ENCODE measurements around the gene THUMPD1.

DNA sequence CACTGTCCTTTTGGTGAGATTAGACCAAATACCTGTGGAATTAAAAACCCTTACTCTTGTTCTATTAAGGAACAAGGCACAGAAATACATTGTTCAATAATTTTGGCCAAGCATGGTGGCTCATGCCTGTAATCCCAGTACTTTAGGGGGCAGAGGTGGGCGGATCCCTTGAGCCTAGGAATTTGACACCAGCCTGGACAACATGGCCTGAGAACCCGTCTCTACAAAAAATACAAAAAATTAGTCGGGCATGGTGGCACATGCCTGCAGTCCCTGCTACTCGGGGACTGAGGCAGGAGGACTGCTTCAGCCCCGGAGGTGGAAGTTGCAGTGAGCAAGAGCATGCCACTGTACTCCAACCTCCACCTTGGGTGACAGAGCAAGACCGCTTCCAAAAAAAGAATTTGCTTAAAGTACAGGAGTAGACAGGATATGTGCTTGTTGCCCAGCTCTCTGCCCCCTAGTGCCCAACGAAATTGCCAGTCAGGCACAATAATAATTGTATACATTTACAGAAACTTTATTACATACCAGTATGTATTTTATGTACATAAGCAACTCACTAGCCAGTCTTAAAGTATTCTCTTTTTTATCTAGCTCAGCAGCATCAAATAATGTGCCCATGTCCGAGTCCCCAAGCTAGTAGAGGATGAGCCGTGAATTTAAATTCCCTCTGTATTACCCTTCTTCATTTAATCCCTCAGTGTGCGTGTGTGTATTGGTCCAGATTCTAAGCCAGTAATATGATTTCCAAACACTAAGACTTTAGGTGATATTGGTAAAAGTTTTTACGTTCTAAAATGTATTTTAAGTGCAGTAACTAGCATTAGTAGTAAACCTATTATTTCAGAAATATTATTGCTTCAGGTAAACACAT, 1.4 kb downstream of the THUMPD1 start:
- TF ChIP-seq, protein P1, sequence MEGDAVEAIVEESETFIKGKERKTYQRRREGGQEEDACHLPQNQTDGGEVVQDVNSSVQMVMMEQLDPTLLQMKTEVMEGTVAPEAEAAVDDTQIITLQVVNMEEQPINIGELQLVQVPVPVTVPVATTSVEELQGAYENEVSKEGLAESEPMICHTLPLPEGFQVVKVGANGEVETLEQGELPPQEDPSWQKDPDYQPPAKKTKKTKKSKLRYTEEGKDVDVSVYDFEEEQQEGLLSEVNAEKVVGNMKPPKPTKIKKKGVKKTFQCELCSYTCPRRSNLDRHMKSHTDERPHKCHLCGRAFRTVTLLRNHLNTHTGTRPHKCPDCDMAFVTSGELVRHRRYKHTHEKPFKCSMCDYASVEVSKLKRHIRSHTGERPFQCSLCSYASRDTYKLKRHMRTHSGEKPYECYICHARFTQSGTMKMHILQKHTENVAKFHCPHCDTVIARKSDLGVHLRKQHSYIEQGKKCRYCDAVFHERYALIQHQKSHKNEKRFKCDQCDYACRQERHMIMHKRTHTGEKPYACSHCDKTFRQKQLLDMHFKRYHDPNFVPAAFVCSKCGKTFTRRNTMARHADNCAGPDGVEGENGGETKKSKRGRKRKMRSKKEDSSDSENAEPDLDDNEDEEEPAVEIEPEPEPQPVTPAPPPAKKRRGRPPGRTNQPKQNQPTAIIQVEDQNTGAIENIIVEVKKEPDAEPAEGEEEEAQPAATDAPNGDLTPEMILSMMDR (conservative IDR thresholded peaks at IDR 0.05) = peak; percentile 57; the same call in 1 of the 2 replicates
- TF ChIP-seq EZH2 (IDR thresholded peaks at IDR 0.05; ENCODE audit: low read depth) = no peak

Measured in PC-9 (cell line).